HG03521 (cell line): ENCODE results near the gene SIAH3.

Source experiments
- ATAC-seq: cut with Tn5 transposase; IDR thresholded peaks from one replicate; pipeline ENCODE4 v1.9.1; 2021; ENCODE audit warnings: mild to moderate bottlenecking, moderate library complexity; ENCODE audit not compliant: unreplicated experiment

Gene SIAH3

GRCh38 chr13:45825387-45825650 is 26.2 kb downstream of the SIAH3 start:
- no peak for ATAC-seq

- no peak for ATAC-seq
These were observed 28.0 kb downstream of the SIAH3 start for GRCh38 chr13:45823583-45823982.

GRCh38 chr13:45821811-45822210 is 29.7 kb downstream of the SIAH3 start:
- no peak for ATAC-seq

GRCh38 chr13:45820106-45820838 is 31.3 kb downstream of the SIAH3 start:
- no peak for ATAC-seq

- ATAC-seq: no peak
These were observed 33.7 kb downstream of the SIAH3 start for GRCh38 chr13:45817833-45818232.

GRCh38 chr13:45816427-45816826 is 35.1 kb downstream of the SIAH3 start:
- no peak for ATAC-seq

- no peak for ATAC-seq
These were observed 38.7 kb downstream of the SIAH3 start for GRCh38 chr13:45812695-45813372.

- ATAC-seq: no peak
These were observed 39.5 kb downstream of the SIAH3 start for GRCh38 chr13:45811891-45812694.

GRCh38 chr13:45809801-45810394 is 41.7 kb downstream of the SIAH3 start:
- no peak for ATAC-seq

GRCh38 chr13:45808925-45809324 is 42.6 kb downstream of the SIAH3 start:
- ATAC-seq: no peak

GRCh38 chr13:45807520-45808099 is 43.9 kb downstream of the SIAH3 start:
- ATAC-seq: no peak

GRCh38 chr13:45800485-45800884 is 51.1 kb downstream of the SIAH3 start:
- ATAC-seq: no peak

- ATAC-seq: no peak
These were observed 52.1 kb downstream of the SIAH3 start for GRCh38 chr13:45799451-45799850.

GRCh38 chr13:45798851-45799250 is 52.7 kb downstream of the SIAH3 start:
- ATAC-seq: no peak

- no peak for ATAC-seq
These were observed 54.9 kb downstream of the SIAH3 start for GRCh38 chr13:45796426-45797235.

GRCh38 chr13:45792827-45793303 is 58.7 kb downstream of the SIAH3 start:
- no peak for ATAC-seq

- ATAC-seq: no peak
These were observed 63.5 kb downstream of the SIAH3 start for GRCh38 chr13:45788011-45788410.

- no peak for ATAC-seq
These were observed 64.2 kb downstream of the SIAH3 start for GRCh38 chr13:45787346-45787745.

GRCh38 chr13:45786293-45786920 is 65.1 kb downstream of the SIAH3 start:
- no peak for ATAC-seq
